Measurements from ENCODE around the gene WNT11. TPM values are rescaled to one million over a fixed set of nuclear protein-coding genes. Genes with fewer than 3 reads are reported as not detected.

Gene WNT11
- total RNA-seq, 1 donor from 2014 or later: 4.1 TPM

- H3K36me3 Mint-ChIP-seq (ENCODE audit: unreplicated experiment): no peaks in the 10 kb centered on the region
- no peaks in the 10 kb centered on the region for H3K4me1 Mint-ChIP-seq (ENCODE audit: unreplicated experiment)
- H3K4me3 Mint-ChIP-seq (ENCODE audit: unreplicated experiment): no peak overlapping the region
- H3K27me3 Mint-ChIP-seq (ENCODE audit: unreplicated experiment): peaks cover 30% of the 10 kb centered on the region
- no peak for TF ChIP-seq CTCF (IDR thresholded peaks at IDR 0.05)
- no peak overlapping the region for H3K27ac Mint-ChIP-seq (ENCODE audit: unreplicated experiment)
- DNase-seq (ENCODE audit: extremely low spot score, unreplicated experiment): no peak
- H3K9me3 Mint-ChIP-seq (ENCODE audit: unreplicated experiment): no peaks in the 10 kb centered on the region
Measured at GRCh38 chr11:76245720-76246119, 39.4 kb upstream of the WNT11 start.

- no peaks in the 10 kb centered on the region for H3K36me3 Mint-ChIP-seq (ENCODE audit: unreplicated experiment)
- H3K4me1 Mint-ChIP-seq (ENCODE audit: unreplicated experiment): no peaks in the 10 kb centered on the region
- TF ChIP-seq CTCF (IDR thresholded peaks at IDR 0.05): no peak
- H3K4me3 Mint-ChIP-seq (ENCODE audit: unreplicated experiment): no peak overlapping the region
- no peak for DNase-seq (ENCODE audit: extremely low spot score, unreplicated experiment)
- no peak overlapping the region for H3K27ac Mint-ChIP-seq (ENCODE audit: unreplicated experiment)
- no peaks in the 10 kb centered on the region for H3K9me3 Mint-ChIP-seq (ENCODE audit: unreplicated experiment)
- H3K27me3 Mint-ChIP-seq (ENCODE audit: unreplicated experiment): peaks cover 27% of the 10 kb centered on the region
Measured at GRCh38 chr11:76244316-76244851, 38.1 kb upstream of the WNT11 start.

- Mint-ChIP-seq H3K27me3 (ENCODE audit: unreplicated experiment) (peaks cover 22% of the 10 kb centered on the region), H3K36me3 (ENCODE audit: unreplicated experiment) (no peaks in the 10 kb centered on the region), H3K4me3 (ENCODE audit: unreplicated experiment) (no peak overlapping the region), H3K4me1 (ENCODE audit: unreplicated experiment) (no peaks in the 10 kb centered on the region), H3K27ac (ENCODE audit: unreplicated experiment) (no peak overlapping the region), H3K9me3 (ENCODE audit: unreplicated experiment) (no peaks in the 10 kb centered on the region)
- TF ChIP-seq CTCF (IDR thresholded peaks at IDR 0.05): no peak
- DNase-seq (ENCODE audit: extremely low spot score, unreplicated experiment): no peak
Measured at GRCh38 chr11:76243957-76244285, 37.6 kb upstream of the WNT11 start.

- no peak for DNase-seq (ENCODE audit: extremely low spot score, unreplicated experiment)
- no peak overlapping the region for H3K27ac Mint-ChIP-seq (ENCODE audit: unreplicated experiment)
- TF ChIP-seq CTCF (IDR thresholded peaks at IDR 0.05): no peak
- H3K27me3 Mint-ChIP-seq (ENCODE audit: unreplicated experiment): peaks cover 21% of the 10 kb centered on the region
- H3K4me1 Mint-ChIP-seq (ENCODE audit: unreplicated experiment): no peaks in the 10 kb centered on the region
- no peaks in the 10 kb centered on the region for H3K36me3 Mint-ChIP-seq (ENCODE audit: unreplicated experiment)
- H3K4me3 Mint-ChIP-seq (ENCODE audit: unreplicated experiment): no peak overlapping the region
- H3K9me3 Mint-ChIP-seq (ENCODE audit: unreplicated experiment): no peaks in the 10 kb centered on the region
Measured at GRCh38 chr11:76243193-76243956, 37.1 kb upstream of the WNT11 start.

- no peak for TF ChIP-seq CTCF (IDR thresholded peaks at IDR 0.05)
- H3K4me3 Mint-ChIP-seq (ENCODE audit: unreplicated experiment): no peak overlapping the region
- H3K27me3 Mint-ChIP-seq (ENCODE audit: unreplicated experiment): peaks cover 19% of the 10 kb centered on the region
- no peaks in the 10 kb centered on the region for H3K36me3 Mint-ChIP-seq (ENCODE audit: unreplicated experiment)
- H3K9me3 Mint-ChIP-seq (ENCODE audit: unreplicated experiment): no peaks in the 10 kb centered on the region
- DNase-seq (ENCODE audit: extremely low spot score, unreplicated experiment): no peak
- no peaks in the 10 kb centered on the region for H3K4me1 Mint-ChIP-seq (ENCODE audit: unreplicated experiment)
- no peak overlapping the region for H3K27ac Mint-ChIP-seq (ENCODE audit: unreplicated experiment)
Measured at GRCh38 chr11:76242004-76242779, 35.9 kb upstream of the WNT11 start.
